Ovary (tissue), 9 donors: ENCODE data around the gene NR3C2. TPM values are rescaled to one million over a fixed set of nuclear protein-coding genes. Genes with fewer than 3 reads are reported as not detected.
A peak's percentile ranks its signal among the peaks of the same experiment; 100 is the strongest.

ENCODE experiments used
- DNase-seq, 5 donors: peaks; one replicate each; pipeline ENCODE4 v3.0.0-alpha.2; 2019 to 2020
- H3K27ac ChIP-seq, 2 donors: fragments of 200-600 bp; one replicate each; pipeline versions ENCODE4 v1.5.1 to v1.8.0; 2019 to 2022
- H3K27me3 ChIP-seq: fragments of 200-600 bp; one replicate; pipeline ENCODE4 v1.8.0; 2022
- H3K36me3 ChIP-seq: fragments of 200-600 bp; sonication (generic); one replicate; pipeline ENCODE4 v1.5.1; 2019
- H3K4me1 ChIP-seq: one replicate; pipeline ENCODE4 v1.8.1; 2013; ENCODE audit warnings: mild to moderate bottlenecking, moderate library complexity; ENCODE audit not compliant: insufficient read depth
- H3K4me3 ChIP-seq: fragments of 200-600 bp; sonication (generic); one replicate; pipeline ENCODE4 v1.5.1; 2017
- H3K9me3 ChIP-seq, 2 donors: fragments of 200-600 bp in 1 of 2; sonication (generic) in 1 of 2; one replicate each; pipeline versions ENCODE4 v1.5.1 to v1.8.1; 2013 to 2019; ENCODE audit warnings: mild to moderate bottlenecking in 1 of 2, moderate library complexity in 1 of 2
- EP300 ChIP-seq: sonication (generic); formaldehyde crosslinking; IDR thresholded peaks from one replicate; pipeline ENCODE4 v1.6.1; 2017; ENCODE audit warnings: antibody characterized with exemption
- POLR2A ChIP-seq: fragments of 450-650 bp; IDR thresholded peaks from one replicate; pipeline ENCODE4 v1.6.1; 2017; ENCODE audit warnings: antibody characterized with exemption, mild to moderate bottlenecking, moderate library complexity
- WGBS, 3 donors: extraction: QIAGEN DNeasy Blood & Tissue Kit in 1 of 3; methylation state at CpG; one replicate each; pipeline versions ENCODE4 v1.1.5 to v1.1.7; 2013 to 2017; 5-methylcytosine and 5-hydroxymethylcytosine counted together
- intact Hi-C, 4 donors: fragments of 100-400 bp; cut with DNase I; formaldehyde crosslinking; loops; one replicate each; pipeline versions ENCODE4 v1.11.0 to v1.15.1; 2022 to 2023
- polyA plus RNA-seq, 2 donors: library from polyadenylated mRNA; stranded (reverse); fragments of 200-250 nt in 1 of 2; fragments of 350-450 nt in 1 of 2; fragmentation: Illumina TruSeq in 1 of 2; extraction: RNeasy Lipid Tissue Mini Kit (QIAGEN cat#74804) in 1 of 2; gene quantifications; one replicate each; pipeline ENCODE4 v1.2.3, GENCODE V29; 2013 to 2014
- total RNA-seq, 7 donors: library from RNA; depleted of rRNA in 2 of 7; stranded (reverse); fragments of >200 nt in 2 of 7; fragmentation: NEBNext Ultra II Directional in 3 of 7; extraction: Animal tissue kit (Norgen Biotek cat#: 25700) in 3 of 7; gene quantifications; one replicate each; pipeline versions ENCODE4 v1.1.0 to v1.2.4, GENCODE V29; 2016 to 2023
- TF ChIP-seq, protein P1 (sequence below), 3 donors: fragments of 450-650 bp in 2 of 3; fragments of 200-600 bp in 1 of 3; IDR thresholded peaks; one replicate each; pipeline versions ENCODE4 v1.5.1 to v1.8.0; 2016 to 2022; ENCODE audit warnings: antibody characterized with exemption in 3 of 3, mild to moderate bottlenecking in 1 of 3
- donor health status: DM: no; HTN: no; CAD: no; lungs with moderate emphysema.
- donor health status: DM: no; HTN: no; CAD: no.
- donor health status: Bipolar disorder and iron deficiency.
- donor health status: DM: yes; HTN: yes; CAD: no.
- donor health status: DM: no; HTN: no; CAD: no.
- donor health status: DM: yes; HTN: yes; CAD: no.

Gene NR3C2
- total and polyA plus RNA-seq, 9 donors: 6.8 to 37.5 (median 22.9) TPM

DNA sequence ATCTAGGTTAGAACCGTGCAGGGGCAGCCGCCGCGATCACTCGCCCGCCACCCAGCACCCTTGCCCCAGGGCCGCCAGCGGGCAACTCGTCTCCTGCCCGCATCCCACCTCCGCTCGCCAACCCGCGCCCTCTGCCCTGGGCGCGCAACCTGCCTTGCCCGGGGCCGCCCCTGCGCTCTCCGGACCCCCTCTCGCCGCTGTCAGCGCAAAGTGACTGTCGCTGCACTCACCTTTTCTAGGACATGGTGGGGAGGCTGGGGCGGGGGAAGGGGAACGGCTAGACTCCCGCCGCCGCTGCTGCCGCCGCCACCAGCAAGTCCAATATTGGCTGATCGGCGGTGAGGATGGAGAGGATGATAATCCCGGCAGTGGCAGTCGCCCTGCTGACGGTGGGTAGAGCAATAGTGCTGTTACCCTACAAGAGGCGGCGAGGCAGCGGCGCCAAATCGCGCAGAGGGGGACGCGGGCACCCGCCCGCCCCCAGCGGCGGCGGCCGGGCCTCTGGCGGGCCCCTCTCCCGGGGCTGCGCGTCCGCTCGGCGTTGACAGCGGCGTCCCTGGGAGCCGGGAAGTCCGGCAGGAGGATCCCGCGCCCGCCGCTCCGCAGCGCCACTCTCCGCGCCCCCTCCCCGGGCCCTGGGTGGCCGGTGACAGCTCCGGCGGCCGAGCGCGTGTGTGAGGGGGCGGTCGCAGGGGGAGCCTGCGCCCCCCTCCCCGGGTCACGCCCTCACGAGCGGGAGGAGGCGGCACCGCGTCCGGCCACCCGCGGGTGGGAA, 2.3 kb upstream of the NR3C2 start:
- no peak for TF ChIP-seq EP300
- TF ChIP-seq, protein P1, sequence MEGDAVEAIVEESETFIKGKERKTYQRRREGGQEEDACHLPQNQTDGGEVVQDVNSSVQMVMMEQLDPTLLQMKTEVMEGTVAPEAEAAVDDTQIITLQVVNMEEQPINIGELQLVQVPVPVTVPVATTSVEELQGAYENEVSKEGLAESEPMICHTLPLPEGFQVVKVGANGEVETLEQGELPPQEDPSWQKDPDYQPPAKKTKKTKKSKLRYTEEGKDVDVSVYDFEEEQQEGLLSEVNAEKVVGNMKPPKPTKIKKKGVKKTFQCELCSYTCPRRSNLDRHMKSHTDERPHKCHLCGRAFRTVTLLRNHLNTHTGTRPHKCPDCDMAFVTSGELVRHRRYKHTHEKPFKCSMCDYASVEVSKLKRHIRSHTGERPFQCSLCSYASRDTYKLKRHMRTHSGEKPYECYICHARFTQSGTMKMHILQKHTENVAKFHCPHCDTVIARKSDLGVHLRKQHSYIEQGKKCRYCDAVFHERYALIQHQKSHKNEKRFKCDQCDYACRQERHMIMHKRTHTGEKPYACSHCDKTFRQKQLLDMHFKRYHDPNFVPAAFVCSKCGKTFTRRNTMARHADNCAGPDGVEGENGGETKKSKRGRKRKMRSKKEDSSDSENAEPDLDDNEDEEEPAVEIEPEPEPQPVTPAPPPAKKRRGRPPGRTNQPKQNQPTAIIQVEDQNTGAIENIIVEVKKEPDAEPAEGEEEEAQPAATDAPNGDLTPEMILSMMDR (IDR thresholded peaks at IDR 0.05): peak in 1 of 3 donors; percentile 19
- peak overlapping the region; percentile 97 for H3K4me3 ChIP-seq
- H3K27me3 ChIP-seq: no peaks in the 10 kb centered on the region
- WGBS, 3 donors: 1% methylated on average over 56 to 82 of the region's 89 CpGs
- intact Hi-C loops: no loop called here
- H3K4me1 ChIP-seq: no peaks in the 10 kb centered on the region
- no peaks in the 10 kb centered on the region for H3K9me3 ChIP-seq
- H3K27ac ChIP-seq: peak overlapping the region; percentile 80 to 93
- H3K36me3 ChIP-seq: no peaks in the 10 kb centered on the region
- peak; percentile 27 to 66 (median 57) for DNase-seq

DNA sequence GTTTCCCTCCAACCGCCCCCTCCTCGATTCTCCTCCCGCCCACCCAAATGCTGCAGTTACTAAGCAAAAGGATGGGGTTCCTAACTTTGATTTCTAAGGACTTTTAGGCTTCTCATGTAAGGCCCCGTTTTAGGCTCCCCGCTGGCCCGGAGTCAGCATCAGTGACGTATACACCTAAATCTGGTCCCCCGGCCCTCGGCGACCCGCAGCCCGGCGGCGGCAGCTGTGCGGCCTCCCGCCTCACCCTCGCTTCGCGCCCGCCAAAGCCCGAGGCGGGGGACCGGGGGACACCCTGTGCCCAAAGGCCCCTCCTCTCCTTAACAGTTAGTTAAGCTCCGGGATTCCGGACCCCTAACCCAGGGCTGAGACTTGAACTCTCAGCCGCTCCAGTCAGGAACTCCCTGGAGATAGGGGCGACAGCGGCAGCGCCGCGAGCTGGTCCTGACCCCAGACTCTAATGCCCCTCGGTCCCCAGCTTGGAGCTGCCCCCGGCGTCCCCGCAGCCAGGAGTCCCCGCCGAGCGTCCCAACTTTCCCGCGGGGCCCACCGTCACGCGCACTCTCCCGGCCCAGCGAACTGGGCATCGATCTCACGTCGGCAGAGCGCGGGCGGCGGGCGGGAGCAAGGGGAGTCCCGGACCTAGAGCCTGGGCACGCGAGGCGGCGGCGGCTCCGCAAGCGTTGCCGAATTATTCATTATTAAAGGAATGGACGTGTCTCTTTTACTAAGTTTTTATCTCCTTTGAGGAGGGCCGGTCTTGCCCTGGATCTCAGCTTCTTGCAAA, 1.5 kb upstream of the NR3C2 start:
- Histone ChIP-seq H3K27ac (peak overlapping the region; percentile 80 to 93), H3K36me3 (no peaks in the 10 kb centered on the region), H3K27me3 (no peaks in the 10 kb centered on the region), H3K9me3 (no peaks in the 10 kb centered on the region), H3K4me1 (peaks cover 2% of the 10 kb centered on the region), H3K4me3 (peak overlapping the region; percentile 97)
- intact Hi-C loops: loop anchor here in 1 of 4 donors (2.0 kb wide), 1 partner anchor 713 kb away; no protein-coding TSS in a partner anchor
- WGBS, 3 donors: 0 to 1% (median 1%) methylated on average over 55 to 64 of the region's 64 CpGs
- peak; percentile 57 to 71 (median 68) for DNase-seq
- no peak for TF ChIP-seq POLR2A
- no peak for TF ChIP-seq EP300
- TF ChIP-seq, protein P1 (IDR thresholded peaks at IDR 0.05): no peak

DNA sequence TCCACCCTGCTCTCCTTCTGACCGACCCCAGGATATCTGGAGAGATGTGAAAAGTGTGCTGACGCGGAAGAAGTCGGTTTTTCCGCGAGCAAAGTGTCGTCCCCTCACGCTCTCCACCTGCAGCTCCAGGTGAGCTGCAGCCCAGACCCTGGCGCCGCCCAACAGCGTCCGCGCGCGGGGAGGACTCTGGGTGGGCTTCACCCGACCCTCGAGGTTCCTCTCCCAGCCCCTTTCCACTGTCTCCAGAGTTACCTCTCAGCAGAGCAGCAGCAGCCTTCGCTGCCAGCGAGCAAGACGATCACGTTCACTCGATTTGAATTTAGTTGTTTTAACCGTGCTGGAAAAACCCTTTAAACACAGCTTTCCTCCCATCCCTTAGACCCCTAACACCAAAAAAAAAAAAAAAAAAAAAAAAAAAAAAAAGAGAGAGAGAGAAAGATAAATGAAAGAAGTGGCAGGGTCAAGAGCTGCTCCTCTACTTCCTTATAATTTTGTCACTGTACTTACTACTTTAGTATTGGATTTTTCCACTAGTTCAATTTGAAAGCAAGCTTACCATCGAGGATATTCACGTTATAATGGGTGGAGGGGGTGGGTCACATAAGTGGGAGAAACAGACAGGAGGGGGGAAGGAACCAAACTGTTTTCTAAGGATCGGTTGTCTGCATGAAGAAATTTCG, 758 bp upstream of the NR3C2 start:
- H3K36me3 ChIP-seq: no peaks in the 10 kb centered on the region
- H3K4me1 ChIP-seq: peaks cover 2% of the 10 kb centered on the region
- peak overlapping the region; percentile 91 to 93 for H3K27ac ChIP-seq
- 0 to 1% (median 0%) methylated on average over 24 to 27 of the region's 27 CpGs for WGBS, 3 donors
- intact Hi-C loops: loop anchor here in 1 of 4 donors (2.0 kb wide), 1 partner anchor 712 kb away; no protein-coding TSS in a partner anchor
- TF ChIP-seq POLR2A (no peak), EP300 (no peak)
- TF ChIP-seq, protein P1 (IDR thresholded peaks at IDR 0.05): no peak
- H3K4me3 ChIP-seq: peak overlapping the region; percentile 97
- H3K9me3 ChIP-seq: no peaks in the 10 kb centered on the region
- no peaks in the 10 kb centered on the region for H3K27me3 ChIP-seq
- no peak for DNase-seq

DNA sequence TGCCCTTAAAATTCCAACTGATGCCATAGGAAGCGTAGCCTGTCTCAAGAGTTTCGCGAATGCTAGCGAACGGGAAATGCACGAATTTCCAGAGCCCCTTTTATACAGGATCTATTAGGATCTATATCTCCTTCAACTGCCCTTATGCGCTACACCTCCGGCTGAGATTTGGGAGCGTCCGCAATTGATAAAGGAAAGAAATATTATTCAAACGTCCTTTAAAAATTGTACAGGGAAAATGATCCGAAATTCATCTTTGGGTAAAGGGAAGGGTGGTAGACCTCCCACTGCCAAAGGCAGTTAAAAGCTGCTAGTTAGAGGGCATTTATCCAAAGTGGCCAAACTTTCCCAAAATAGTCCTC, 609 bp downstream of the NR3C2 start:
- Histone ChIP-seq H3K4me3 (peak overlapping the region; percentile 97), H3K27ac (peak overlapping the region in 1 of 2 donors; percentile 51), H3K27me3 (no peaks in the 10 kb centered on the region), H3K4me1 (peaks cover 2% of the 10 kb centered on the region), H3K9me3 (no peaks in the 10 kb centered on the region), H3K36me3 (no peaks in the 10 kb centered on the region)
- WGBS, 3 donors: 2 to 7% (median 2%) methylated on average over 12 of the region's 12 CpGs
- no peak for TF ChIP-seq POLR2A
- no peak for TF ChIP-seq EP300
- TF ChIP-seq, protein P1 (IDR thresholded peaks at IDR 0.05): no peak
- intact Hi-C loops: no loop called here
- peak in 1 of 5 donors; percentile 27 for DNase-seq
